Heart right ventricle (tissue), 16 donors: ENCODE data around the gene STRN3. TPM values are rescaled to one million over a fixed set of nuclear protein-coding genes. Genes with fewer than 3 reads are reported as not detected.

ENCODE experiments used
- ATAC-seq, 8 donors: fragments of 200-7000 bp; cut with Tn5 transposase; one replicate each; pipeline ENCODE4 v1.9.1; 2020; ENCODE audit warnings: mild to moderate bottlenecking in 8 of 8, moderate library complexity in 8 of 8, moderate number of reproducible peaks in 1 of 8
- DNase-seq, 2 donors: peaks; one replicate each; pipeline ENCODE4 v3.0.0-alpha.2; 2020
- H3K27ac ChIP-seq, 10 donors: fragments of 200-600 bp; sonication (generic) in 2 of 10; one replicate each; pipeline versions ENCODE4 v1.5.0 to v1.8.0; 2020 to 2022; ENCODE audit warnings: mild to moderate bottlenecking in 3 of 10
- H3K27me3 ChIP-seq, 7 donors: fragments of 200-600 bp; one replicate each; pipeline ENCODE4 v1.8.0; 2021 to 2022; ENCODE audit warnings: mild to moderate bottlenecking in 2 of 7
- H3K36me3 ChIP-seq, 9 donors: fragments of 200-600 bp; sonication (generic) in 1 of 9; one replicate each; pipeline versions ENCODE4 v1.5.0 to v1.8.0; 2020 to 2022; ENCODE audit warnings: mild to moderate bottlenecking in 2 of 9
- H3K4me1 ChIP-seq, 9 donors: fragments of 200-600 bp; sonication (generic) in 1 of 9; one replicate each; pipeline versions ENCODE4 v1.5.0 to v1.8.0; 2020 to 2022; ENCODE audit warnings: mild to moderate bottlenecking in 4 of 9
- H3K4me3 ChIP-seq, 10 donors: fragments of 200-600 bp; sonication (generic) in 2 of 10; one replicate each; pipeline versions ENCODE4 v1.5.0 to v1.8.0; 2020 to 2022; ENCODE audit warnings: mild to moderate bottlenecking in 7 of 10, moderate library complexity in 2 of 10
- H3K9me3 ChIP-seq, 11 donors: fragments of 200-600 bp in 10 of 11; sonication (generic) in 2 of 11; one replicate each; pipeline versions ENCODE4 v1.5.0 to v1.8.0; 2013 to 2022; ENCODE audit warnings: mild to moderate bottlenecking in 2 of 11, control low read depth in 1 of 11, moderate library complexity in 1 of 11
- WGBS, 2 donors: extraction: QIAGEN DNeasy Blood & Tissue Kit; methylation state at CpG; one replicate each; pipeline ENCODE4 v1.1.7; 2013; ENCODE audit warnings: inconsistent platforms in 1 of 2; 5-methylcytosine and 5-hydroxymethylcytosine counted together
- intact Hi-C, 10 donors: fragments of 100-400 bp; cut with DNase I; formaldehyde crosslinking; loops; one replicate each; pipeline versions ENCODE4 v1.11.1 to v1.14.2; 2022
- polyA plus RNA-seq, 2 donors: library from polyadenylated mRNA; stranded (reverse); fragments of 200-250 nt; gene quantifications; one replicate each; pipeline ENCODE4 v1.2.3, GENCODE V29; 2013
- total RNA-seq, 10 donors: library from RNA; stranded (reverse); fragmentation: NEBNext Ultra II Directional in 3 of 10; extraction: Animal tissue kit (Norgen Biotek cat#: 25700) in 3 of 10; gene quantifications; one replicate each; pipeline versions ENCODE4 v1.2.1 to v1.2.4, GENCODE V29; 2021 to 2023
- TF ChIP-seq, protein P1 (sequence below), 9 donors: fragments of 200-600 bp; sonication (generic) in 2 of 9; IDR thresholded peaks; one replicate each; pipeline versions ENCODE4 v1.5.0 to v1.8.0; 2021 to 2022; ENCODE audit warnings: antibody characterized with exemption in 9 of 9, mild to moderate bottlenecking in 5 of 9, moderate library complexity in 1 of 9
- donor health status: Arrhythmogenic right ventricular cardiomyopathy.
- donor health status: ischemic (EF 13 %, LVEDD 7.1; RV severe dilation, severe dysfunction).
- donor health status: healthy with polysubstance abuse.
- donor health status: DM: no; HTN: yes; CAD: no.
- donor health status: DM: no; HTN: no; CAD: no.
- donor health status: ischemic (EF 25% LVEDD 6.9; RV normal size, moderate dysfunction).
- donor health status: ischemic (EF 25% LVEDD 5.7; RV mildly dilated, moderate dysfunction).
- donor health status: healthy.
- donor health status: DM: yes; HTN: yes; CAD: no.
- donor health status: Ischemic cardiomyopathy.
- donor health status: ischemic (EF 35%, LVEDD 5.7; RV mildly dilated, moderate dysfunction).
- donor health status: nonischemic (EF 11% LVEDD 7.7; RV severe dilation, severe dysfunction).
- donor health status: DM: yes; HTN: yes; CAD: no.
- donor health status: PGD.
- donor health status: ischemic (EF 29% LVEDD 5.4; RV normal size, mild dysfunction).
- donor health status: nonischemic (EF 23%, LVEDD 6.1; RV moderate dilation, normal function).

Gene STRN3
- total and polyA plus RNA-seq, 12 donors = 10.5 to 60.4 (median 50.2) TPM

DNA sequence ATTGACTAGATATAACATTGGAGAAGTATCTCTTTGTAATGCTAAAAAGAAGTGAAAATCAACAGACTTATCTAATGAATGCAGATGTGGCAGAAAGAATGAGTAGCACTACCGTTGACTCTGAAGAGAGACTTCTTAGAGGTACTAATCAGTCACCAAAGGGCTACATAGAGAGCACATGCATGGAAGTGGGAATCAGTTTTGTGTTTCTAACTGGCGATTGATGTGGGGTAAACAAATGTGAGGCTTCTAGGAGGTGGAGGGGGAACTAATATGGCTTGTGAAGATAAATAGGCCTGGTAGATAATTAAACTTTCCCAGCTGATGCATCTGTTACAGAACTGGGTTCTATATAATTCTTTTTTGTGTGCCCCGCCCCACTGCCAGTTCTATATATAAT, 141.3 kb downstream of the STRN3 start:
- intact Hi-C loops = no loop called here
- DNase-seq (no peak), ATAC-seq (no peak)
- no peaks in the 10 kb centered on the region for H3K36me3 ChIP-seq
- H3K9me3 ChIP-seq = no peaks in the 10 kb centered on the region
- H3K27me3 ChIP-seq = no peaks in the 10 kb centered on the region
- no peaks in the 10 kb centered on the region for H3K4me1 ChIP-seq
- TF ChIP-seq, protein P1, sequence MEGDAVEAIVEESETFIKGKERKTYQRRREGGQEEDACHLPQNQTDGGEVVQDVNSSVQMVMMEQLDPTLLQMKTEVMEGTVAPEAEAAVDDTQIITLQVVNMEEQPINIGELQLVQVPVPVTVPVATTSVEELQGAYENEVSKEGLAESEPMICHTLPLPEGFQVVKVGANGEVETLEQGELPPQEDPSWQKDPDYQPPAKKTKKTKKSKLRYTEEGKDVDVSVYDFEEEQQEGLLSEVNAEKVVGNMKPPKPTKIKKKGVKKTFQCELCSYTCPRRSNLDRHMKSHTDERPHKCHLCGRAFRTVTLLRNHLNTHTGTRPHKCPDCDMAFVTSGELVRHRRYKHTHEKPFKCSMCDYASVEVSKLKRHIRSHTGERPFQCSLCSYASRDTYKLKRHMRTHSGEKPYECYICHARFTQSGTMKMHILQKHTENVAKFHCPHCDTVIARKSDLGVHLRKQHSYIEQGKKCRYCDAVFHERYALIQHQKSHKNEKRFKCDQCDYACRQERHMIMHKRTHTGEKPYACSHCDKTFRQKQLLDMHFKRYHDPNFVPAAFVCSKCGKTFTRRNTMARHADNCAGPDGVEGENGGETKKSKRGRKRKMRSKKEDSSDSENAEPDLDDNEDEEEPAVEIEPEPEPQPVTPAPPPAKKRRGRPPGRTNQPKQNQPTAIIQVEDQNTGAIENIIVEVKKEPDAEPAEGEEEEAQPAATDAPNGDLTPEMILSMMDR (IDR thresholded peaks at IDR 0.05) = no peak
- no peak overlapping the region for H3K4me3 ChIP-seq
- 82% methylated on average over 3 of the region's 3 CpGs for WGBS, 2 donors
- no peak overlapping the region for H3K27ac ChIP-seq

DNA sequence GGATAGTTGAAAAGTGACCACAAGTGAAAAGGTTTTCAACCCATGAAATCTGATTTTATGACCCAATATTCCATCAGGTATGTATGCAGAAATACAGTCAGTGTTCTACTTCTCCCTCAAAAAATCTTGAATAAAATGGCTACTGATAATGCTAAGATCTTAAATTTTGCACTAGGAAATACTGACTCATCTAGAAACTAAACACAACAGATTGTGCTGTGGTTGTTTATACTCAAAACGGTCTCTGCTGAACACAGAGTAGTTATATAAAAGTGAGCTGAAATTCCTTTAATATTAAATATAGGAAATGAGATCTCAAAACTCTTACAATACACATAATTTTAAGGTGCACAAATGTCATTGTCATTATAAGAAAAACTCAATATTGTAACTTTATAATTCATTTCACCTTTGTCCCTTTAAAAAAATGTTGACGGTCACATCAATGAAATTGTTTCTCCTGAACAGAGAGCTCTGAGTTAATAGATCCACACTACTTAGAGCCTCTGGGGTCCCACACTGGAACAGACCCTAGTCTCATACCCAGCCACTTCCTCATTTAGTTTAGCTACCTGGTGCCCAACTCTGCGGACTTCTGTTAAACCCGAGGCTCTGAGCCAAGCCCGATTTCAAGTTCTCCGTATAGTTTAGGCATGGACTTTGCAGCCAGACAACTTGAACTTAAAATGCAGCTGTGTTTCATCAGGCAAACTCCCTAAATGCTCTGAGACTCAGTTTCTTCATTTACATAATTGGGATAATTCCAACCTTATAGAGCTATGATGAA, 142.5 kb downstream of the STRN3 start:
- Histone ChIP-seq H3K36me3 (no peaks in the 10 kb centered on the region), H3K27ac (no peak overlapping the region), H3K9me3 (no peaks in the 10 kb centered on the region), H3K4me1 (no peaks in the 10 kb centered on the region), H3K27me3 (peaks cover 0 to under 1% (median 0%) of the 10 kb centered on the region in 7 donors), H3K4me3 (no peak overlapping the region)
- intact Hi-C loops = no loop called here
- DNase-seq = no peak
- 80 to 85% methylated on average over 6 of the region's 6 CpGs for WGBS, 2 donors
- TF ChIP-seq, protein P1 (IDR thresholded peaks at IDR 0.05) = no peak
- ATAC-seq = no peak

DNA sequence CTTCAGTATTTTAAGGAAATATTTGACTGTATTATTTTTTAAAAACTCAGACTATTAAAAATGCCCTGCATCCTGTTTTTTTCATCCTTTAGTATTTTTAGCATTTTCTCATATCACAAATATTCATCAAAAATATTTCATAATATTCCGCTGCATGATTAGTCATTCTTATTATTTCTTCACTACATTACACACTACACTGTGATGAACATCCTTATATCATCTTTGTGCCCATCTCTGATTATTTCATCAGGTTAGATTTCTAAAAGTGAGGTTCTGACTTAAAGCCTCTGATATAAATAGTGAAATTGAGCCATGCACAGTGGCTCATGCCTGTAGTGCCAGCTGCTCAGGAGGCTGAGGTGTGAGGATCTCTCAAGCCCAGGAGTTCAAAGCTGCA, 143.7 kb downstream of the STRN3 start:
- intact Hi-C loops = no loop called here
- Histone ChIP-seq H3K27me3 (peaks cover 0 to 12% (median 0%) of the 10 kb centered on the region in 7 donors), H3K27ac (no peak overlapping the region), H3K4me1 (no peaks in the 10 kb centered on the region), H3K9me3 (no peaks in the 10 kb centered on the region), H3K4me3 (no peak overlapping the region), H3K36me3 (no peaks in the 10 kb centered on the region)
- ATAC-seq (no peak), DNase-seq (no peak)
- TF ChIP-seq, protein P1 (IDR thresholded peaks at IDR 0.05) = no peak
- WGBS, 2 donors = 39 to 88% methylated on average over 1 of the region's 1 CpG

- H3K27me3 ChIP-seq = peaks cover 9 to 69% (median 48%) of the 10 kb centered on the region in 7 donors
- no peak for ATAC-seq
- TF ChIP-seq, protein P1 (IDR thresholded peaks at IDR 0.05) = no peak
- no peak overlapping the region for H3K4me3 ChIP-seq
- no peak overlapping the region for H3K27ac ChIP-seq
- intact Hi-C loops = loop anchor here in 1 of 10 donors (10.0 kb wide), 1 partner anchor 1812 kb away; no protein-coding TSS in a partner anchor
- 76 to 81% methylated on average over 4 of the region's 4 CpGs for WGBS, 2 donors
- H3K9me3 ChIP-seq = no peaks in the 10 kb centered on the region
- DNase-seq = no peak
- H3K36me3 ChIP-seq = no peaks in the 10 kb centered on the region
- H3K4me1 ChIP-seq = peaks cover 11 to 21% (median 16%) of the 10 kb centered on the region in 9 donors
Observed at GRCh38 chr14:30876692-30877091, 149.5 kb downstream of the STRN3 start.
